Germinal center (tissue), 1 donor: ENCODE results near the gene STMP1.
A peak's percentile ranks its signal among the peaks of the same experiment; 100 is the strongest.
"Not testable (repeated sequence)": the region's sequence is repeated elsewhere in the genome, so short reads cannot be mapped to it uniquely, and the experiment has no call there.

Source experiments
- DNase-seq: peaks from one replicate; pipeline ENCODE4 v3.0.0; 2012; ENCODE audit warnings: mixed read lengths, low spot score

The STMP1 gene

DNA sequence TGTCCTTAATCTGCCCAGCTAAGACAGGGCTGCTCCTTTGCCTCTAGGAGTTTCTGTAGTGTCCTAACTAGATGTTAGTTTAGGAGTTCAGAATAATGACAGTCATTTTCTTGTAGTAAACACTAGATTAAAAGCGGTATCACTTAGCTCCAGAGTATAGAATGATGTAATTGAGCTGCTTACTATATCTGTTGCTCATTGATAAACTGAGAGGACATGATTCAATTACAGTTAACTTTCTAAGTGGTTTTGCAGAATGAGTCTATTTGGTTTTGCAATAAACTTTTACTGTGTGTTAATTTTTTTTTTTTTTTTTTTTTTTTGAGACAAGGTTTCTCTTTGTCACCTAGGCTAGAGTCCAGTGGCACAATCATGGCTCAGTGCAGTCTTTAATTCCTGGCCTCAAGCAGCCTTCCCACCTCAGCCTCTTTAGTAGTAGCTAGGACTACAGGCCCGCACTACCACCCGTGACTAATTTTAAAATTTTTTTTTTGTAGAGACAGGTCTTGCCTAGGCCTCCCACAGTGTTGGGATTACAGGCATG lies 1.8 kb downstream of the STMP1 start:
- no peak for DNase-seq

DNA sequence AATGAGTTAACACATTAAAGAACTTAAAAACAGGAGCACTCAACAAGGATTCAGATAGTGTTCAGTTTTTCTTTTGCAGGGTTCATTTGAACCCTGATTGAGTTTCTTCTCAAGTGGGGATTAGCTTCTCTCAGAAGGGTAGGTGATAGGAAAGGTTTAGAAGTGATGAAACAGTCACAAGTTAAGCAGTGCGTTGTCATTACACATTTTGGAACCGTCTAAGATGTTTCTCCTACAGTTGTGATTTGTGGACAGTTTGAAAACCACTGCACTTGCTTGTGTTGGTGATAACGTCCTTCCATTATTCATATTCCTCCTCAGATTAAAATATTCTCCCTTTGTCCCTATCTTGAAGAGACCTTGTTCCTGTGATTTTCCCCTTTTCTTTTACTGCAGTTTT lies 2.7 kb downstream of the STMP1 start:
- DNase-seq: no peak

DNA sequence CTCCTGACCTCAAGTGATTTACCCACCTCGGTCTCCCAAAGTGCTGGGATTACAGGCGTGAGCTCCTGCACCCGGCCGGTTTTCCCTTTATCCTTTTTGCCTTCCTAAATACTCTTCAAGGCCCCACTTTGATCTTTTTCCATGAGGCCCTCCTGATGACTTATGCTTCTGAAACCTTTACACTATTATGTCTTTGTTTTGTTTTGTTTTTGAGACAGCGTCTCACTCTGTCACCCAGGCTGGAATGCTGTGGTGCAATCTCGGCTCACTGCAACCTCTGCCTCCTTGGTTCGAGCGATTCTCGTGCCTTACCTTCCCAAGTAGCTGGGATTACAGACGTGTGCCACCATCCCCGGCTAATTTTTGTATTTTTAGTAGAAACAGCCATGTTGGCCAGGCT lies 3.8 kb downstream of the STMP1 start:
- no peak for DNase-seq

DNA sequence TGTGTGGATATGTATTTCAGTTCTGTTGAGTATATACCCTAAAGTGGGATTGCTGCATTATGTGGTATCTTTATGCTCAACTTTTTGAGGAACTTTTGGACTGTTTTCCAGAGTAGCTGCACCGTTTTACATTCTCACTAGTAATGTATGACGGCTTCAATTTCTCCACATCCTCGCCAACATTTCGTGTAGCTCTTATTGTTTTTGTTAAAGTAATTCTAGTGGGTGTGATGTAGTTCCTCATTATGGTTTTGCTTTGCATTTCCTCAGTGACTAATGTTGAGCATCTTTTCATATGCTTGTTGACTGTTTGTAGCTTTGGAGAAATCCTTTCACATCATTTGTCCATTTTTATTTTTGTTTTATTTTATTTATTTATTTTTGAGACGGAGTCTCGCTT lies 4.5 kb downstream of the STMP1 start:
- DNase-seq: no peak

DNA sequence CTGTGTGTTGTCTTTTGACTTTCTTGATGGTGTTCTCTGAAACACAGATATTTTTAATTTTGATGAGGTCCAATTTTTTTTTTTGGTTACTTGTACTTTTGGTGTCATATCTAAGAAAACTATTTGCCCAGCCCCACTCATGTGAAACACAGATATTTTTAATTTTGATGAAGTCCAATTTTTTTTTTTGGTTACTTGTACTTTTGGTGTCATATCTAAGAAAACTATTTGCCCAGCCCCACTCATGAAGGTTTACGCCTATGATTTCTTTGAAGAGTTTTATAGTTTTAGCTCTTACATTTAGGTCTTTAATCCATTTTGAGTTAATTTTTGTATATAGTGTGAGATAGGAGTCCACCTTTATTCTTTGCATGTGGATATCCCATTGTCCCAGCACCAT lies 5.3 kb downstream of the STMP1 start:
- not testable (repeated sequence) for DNase-seq

DNA sequence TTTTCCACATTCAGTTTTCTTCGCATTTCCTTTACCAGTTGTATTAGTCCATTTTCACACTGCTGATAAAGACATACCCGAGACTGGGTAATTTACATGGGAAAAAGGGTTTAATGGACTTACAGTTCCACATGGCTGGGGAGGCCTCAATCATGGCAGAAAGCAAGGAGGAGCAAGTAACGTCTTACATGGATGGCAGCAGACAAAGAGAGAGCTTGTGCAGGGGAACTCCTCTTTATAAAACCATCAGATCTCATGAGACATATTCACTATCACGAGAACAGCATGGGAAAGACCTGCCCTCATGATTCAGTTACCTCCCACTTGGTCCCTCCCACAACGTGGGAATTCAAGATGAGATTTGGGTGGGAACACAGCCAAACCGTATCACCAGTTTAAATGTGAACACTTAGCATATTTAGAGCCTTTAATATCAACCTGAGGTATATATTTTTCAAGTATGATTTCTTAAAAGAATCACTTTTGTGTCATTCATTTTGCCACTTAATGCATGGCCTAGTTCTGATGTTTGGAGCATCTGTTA lies 6.6 kb downstream of the STMP1 start:
- not testable (repeated sequence) for DNase-seq

DNA sequence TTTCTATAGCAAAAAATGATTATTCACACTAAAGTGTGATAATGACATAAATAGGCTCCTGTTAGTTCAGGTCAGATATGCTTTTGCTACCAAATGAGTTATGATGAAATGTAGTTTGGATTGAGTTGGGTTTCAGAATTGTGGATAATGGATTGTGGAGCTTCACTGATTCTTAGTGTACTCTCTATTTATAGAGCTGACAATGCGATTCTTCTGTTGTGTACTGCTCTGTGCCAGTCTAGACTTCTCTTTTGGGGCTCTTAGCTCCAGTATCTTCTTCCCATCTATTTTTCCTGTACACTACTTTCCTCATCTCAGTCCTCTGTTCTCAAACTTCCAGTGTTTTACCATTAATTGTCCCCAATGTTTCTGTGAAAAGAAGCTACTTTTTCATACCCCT lies 7.5 kb downstream of the STMP1 start:
- DNase-seq: no peak

DNA sequence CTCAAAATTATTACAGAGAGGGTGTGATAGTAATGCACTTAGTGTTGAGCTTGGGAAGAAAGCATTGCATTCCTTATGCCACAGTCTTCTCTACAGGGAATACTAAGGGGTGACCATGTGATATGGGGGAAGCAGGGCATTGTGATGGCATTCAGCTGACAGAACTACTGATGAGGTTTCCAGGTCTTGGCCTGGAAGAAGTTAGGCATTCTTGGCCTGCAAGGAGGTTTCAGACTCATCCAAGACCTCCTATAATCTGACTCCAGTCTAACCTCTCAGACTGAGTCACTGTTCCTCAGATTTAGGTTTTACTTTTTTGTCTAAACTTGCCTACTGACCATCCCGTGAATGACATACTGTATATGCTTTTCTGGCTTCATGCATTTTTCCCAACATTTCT lies 7.9 kb downstream of the STMP1 start:
- DNase-seq: no peak

DNA sequence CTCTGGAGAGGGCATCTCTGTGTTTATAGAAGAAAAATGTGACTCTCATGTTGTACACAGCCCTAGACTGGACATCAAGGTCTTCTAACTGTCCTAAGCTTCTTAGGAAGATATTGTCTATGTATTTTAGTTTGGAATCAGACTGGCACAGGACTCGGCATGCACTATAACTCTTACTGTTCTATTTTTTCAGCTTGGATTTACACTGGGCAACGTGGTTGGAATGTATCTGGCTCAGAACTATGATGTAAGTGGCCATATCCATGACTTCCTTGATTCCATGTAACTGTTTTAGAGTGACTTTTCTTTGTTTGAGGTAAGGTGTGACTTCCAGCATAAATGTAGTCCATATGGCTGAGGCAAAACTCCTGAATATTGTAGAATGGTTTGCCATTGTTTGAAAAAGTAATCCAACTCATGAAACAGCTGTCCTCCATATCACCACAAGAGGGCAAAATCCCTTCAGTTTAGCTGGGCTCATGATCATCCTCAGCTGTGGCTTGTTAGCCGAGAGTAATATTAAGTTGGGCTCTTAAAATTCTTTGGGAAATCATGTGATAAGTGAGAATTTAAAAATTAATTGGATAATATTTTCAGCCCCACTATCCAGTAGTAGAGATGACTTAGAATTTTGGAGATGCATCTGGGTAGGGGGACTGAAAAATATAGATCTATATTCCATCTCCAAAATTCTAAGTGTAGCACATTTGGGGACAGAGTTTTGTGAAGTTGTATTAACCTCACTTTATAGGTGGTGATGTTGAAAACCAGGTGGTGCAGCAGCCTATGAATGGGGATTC lies 10.4 kb downstream of the STMP1 start:
- DNase-seq: peak; percentile 48

DNA sequence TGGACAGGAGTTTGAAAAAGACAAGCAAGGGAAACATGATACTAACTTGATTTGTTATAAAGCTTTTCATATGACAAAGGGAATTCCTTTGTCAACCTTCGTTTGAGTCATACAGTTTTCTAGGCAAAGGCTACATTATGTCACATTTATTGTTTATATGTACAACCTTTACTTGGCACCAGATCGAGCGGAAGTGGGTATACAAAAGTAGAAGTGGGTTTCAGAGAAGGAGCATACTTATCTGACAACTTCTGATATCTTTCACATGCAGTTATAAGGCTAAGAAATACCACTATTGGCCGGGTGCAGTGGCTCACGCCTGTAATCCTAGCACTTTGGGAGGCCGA lies 11.0 kb downstream of the STMP1 start:
- DNase-seq: no peak

DNA sequence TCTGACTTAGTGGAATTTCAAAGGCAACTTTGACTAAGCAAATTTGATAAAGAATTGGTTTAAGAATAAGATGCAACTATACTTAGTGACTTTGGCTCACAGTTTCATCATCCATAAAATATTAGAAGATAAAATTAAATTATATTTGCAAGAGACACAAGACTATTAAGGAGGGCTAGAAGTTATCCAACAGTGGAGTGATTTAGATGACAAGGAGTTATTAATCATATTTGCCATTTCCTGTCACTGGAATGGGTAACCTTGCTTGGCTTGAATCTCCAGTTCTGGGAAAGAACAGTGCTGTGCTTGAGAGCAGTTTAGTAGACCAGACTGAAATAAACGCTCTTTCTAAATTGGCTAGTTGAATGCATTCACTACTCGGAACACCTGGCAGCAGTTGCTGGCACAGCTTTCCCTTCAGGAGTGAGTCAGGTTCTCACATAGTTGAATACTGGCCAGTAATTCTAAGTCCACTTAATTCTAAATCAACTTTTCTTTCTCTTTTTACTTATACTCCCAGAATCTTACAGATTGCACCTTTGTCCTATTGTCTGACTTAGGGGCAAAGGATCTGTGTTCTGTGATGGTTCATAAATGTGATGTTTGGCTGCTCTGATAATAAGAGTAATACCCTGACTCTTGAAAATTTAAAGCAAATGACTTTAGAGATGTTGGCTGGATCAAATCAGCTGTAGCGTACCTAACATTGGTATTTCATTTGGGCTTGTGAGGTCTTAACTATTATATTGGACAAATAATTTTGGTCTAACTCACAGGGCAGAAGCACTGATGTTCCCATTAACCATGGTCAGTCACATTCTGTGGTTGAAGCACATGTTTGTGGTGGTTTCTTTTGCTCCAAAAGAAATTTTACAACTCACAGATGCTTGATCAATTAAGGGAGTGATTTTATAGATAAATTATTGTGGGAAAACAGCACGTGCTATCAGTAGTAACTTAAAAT lies 16.6 kb downstream of the STMP1 start:
- DNase-seq: no peak

DNA sequence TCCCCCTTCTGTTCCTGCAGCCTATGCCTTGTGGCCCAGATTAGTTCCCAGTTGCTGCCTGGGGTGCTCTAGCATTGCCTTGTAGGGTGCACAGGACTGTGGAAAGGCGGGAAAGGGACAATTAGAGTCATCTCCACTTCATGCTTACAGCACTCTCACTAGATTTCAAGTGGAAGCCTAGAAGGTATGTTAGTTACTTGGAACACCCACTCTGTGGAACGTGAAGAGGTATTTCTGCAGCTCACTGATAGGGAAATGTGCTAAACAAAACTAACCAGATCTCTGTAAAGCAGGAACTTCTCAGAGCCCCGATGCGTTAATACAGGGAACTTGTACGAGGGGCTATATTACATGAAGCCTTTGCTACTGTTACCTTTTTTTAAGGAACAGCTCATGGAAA lies 19.4 kb downstream of the STMP1 start:
- DNase-seq: no peak

DNA sequence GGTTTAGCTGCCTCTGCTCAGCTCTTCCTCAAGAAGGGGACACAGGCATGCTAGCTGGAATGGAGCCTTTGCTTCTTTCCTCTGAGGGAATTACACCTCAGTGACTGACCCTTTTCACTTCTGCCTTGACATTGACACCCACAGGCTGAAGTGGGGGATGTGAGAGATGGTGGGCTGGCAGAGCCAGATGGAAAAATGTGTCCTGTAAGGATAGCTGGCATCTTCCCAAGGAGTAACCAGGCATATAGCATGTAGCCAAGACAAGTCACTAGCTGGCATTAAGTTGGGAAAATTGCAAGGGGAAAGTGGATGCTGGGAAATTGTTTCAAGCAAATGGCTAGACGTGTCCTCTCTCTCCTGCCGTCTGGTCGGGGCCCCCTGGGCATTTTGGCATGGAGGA lies 19.9 kb downstream of the STMP1 start:
- no peak for DNase-seq

DNA sequence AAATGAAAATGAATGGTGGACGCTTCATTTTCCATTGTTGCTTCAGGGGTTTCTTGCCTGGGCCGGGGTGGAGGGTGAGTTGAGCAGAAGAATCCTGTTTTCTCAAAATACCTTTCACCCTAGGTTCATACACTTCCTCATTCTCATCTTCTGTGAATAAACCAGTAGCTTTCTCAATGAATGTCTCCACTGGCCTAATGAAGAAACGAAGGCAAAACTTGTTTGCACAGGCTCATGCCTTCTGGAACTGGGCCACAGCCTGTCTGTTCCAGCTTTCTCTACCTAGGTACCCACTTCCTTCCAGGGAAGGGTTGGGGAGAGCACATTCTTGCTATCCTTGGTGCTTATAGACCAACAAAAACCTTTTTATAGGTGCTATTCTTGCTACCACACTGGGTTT lies 21.3 kb downstream of the STMP1 start:
- DNase-seq: no peak

DNA sequence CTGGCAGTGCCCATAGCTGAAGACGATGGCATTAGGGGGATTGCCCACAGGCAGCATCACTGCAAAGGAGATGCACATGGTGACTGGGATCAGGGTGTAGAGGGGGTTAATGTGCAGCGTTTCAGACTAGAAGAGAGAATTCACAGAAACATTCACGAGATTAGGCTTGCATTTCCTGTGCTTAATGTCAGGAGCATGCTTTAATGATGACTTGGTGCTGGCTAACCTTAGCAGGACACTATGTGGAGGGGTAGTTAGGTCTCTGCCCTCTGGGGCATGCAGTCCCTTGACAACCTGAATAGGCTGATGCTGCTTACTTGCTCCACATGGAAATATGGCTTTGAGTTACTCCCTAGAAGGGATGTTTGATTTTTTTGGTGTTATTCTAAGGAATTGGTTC lies 21.8 kb downstream of the STMP1 start:
- DNase-seq: no peak

DNA sequence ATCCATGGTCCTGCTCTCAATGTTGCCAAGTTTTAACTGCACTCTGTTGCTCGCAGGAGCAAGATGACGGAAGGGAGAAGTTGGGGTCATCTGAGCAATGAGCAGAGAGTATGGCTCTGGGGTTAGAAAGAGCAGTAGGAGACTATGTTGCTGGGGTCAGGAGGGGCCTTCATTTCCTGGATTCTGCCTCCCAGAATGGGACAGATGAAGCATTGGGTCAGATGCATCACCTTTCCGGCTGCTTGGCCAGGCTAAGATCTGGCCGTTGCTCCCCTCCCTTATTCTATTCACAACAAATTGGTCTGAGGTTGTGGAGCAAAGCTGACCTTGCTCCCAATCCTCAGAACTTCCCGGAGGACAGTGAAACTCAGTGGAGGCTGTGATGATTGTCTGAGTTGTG lies 22.4 kb downstream of the STMP1 start:
- DNase-seq: no peak

DNA sequence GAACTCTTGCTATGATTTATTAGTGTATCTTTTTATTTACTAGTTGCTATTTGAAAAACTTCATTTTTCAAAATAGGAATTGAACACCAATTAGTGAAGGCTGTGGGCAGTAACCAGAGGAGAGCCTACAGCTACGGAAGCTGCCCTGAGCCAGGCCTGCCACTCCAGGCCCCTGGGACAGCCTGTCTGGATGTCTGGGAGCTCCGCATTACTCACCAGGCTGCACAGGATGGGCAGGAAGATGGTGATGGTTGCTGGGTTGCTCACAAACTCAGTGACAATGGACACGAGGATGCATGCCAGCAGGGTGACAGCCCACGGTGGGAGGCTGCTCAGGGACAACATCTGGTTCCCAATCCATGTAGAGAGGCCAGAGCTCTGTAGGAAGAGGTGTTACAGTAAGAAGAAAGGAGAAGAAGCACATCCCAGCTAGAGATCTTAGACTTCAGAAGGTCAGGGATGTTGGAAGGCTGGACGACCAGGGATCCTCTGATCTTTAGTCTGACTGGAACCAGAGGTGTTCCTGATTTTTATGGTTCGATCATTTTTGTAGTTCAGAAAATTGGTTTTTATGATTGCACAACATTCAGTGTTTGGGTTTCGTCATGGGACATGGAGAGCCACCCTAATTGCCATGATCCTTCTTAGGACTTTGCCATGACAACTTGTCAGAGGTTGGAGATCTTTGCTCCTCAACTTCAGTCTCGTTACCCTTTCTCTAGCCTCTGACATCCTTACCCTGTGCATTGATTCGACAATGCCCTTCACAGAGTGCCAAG lies 23.2 kb downstream of the STMP1 start:
- DNase-seq: no peak

DNA sequence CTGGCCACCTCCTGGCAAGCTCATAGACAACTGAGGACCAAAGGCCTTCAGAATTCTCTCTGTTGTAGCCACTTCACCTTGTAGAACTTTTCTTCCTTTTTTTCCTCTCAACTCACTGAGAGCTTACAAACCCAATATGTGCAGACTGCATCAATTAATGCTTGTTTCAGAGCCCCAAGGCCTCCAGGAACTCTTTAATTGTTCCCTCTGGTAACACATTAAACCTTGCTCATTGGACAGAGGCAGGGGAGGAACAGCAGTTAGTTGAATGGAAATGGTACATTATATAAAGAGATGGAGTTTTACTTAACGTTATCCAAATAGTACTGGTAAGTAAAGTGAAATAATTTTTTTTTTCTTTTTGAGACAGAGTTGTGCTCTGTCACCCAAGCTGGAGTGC lies 25.2 kb downstream of the STMP1 start:
- DNase-seq: no peak

DNA sequence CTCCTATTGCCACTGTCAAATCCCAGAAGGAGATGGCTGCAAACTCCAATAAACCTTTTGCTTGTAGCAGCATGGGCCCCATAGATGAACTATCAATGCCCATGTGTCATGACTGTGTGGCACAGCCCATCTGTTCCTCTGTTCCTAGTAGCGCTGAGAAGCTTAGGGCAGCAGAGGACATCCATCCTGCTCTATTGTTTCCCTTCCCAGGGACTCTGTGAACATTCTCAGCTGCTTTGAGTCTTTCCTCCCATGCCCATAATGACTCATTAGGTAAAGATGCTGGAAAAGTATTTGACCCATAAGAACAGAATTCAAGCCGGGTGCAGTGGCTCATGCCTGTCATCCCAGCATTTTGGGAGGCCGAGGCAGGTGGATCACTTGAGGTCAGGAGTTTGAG lies 28.3 kb downstream of the STMP1 start:
- no peak for DNase-seq

DNA sequence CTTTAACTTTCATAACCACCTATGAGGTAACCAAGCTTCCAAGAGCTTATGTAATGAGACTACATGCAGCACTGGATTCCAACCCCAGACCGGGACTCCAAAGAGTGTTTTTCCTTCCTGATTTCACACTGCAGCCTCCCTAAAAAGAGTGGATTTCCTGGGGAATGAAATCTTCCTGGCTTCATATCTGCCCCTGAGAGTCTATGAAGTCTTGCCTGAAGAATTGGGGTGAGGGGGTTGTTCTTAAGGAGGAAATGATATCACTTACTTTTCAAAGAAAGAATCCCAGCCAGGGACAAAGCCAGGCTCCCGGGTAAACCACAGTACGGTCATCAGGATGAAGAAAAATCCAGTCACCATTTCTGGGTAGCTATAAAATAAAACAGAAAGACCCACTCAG lies 29.7 kb downstream of the STMP1 start:
- DNase-seq: no peak

DNA sequence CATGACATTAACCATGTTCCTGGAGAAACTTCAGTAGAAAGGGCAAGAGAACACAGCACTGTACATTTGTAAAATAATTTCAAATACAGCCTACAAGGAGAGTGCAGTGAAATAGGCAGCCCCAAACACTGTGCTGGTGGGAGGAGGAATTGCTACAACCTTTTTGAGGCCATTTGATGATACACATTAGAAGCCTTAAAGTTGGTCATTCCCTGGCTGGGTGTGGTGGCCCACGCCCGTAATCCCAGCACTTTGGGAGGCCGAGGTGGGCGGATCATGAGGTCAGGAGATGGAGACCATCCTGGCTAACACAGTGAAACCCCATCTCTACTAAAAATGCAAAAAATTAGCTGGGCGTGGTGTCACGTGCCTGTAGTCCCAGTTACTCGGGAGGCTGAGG lies 30.3 kb downstream of the STMP1 start:
- not testable (repeated sequence) for DNase-seq

DNA sequence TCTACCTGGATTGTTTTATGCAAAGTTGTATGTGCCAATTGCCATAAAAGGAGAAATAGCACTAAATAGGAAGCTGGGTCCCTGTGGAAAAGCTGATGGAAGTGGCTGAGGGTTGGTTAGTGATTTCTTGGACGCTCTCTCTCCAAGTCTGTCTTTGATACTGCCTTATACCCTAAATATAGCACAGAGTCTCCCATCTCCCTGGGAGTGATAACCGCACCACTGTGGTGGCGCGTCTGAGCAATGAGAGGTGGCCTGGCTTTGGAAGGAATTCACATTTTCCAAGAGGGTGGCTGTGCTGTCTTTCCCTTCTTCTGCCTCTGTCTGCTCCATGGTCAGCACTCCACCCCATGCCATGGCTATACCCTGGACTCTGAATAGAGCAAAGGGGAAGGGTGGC lies 31.2 kb downstream of the STMP1 start:
- no peak for DNase-seq
